Tibial nerve (tissue), 4 donors: ENCODE data around the gene SLCO2A1. TPM values are rescaled to one million over a fixed set of nuclear protein-coding genes. Genes with fewer than 3 reads are reported as not detected.

Experiments
- DNase-seq, 2 donors: peaks; one replicate each; pipeline ENCODE4 v3.0.0-alpha.2; 2019; ENCODE audit warnings: low spot score in 2 of 2
- H3K27ac ChIP-seq, 4 donors: fragments of 200-600 bp; sonication (generic) in 3 of 4; one replicate each; pipeline ENCODE4 v1.5.1; 2017 to 2019; ENCODE audit warnings: mild to moderate bottlenecking in 1 of 4
- H3K27me3 ChIP-seq, 2 donors: fragments of 200-600 bp; sonication (generic) in 1 of 2; one replicate each; pipeline versions ENCODE4 v1.5.1 to v1.6.0; 2017 to 2019
- H3K36me3 ChIP-seq, 3 donors: fragments of 200-600 bp; sonication (generic); one replicate each; pipeline ENCODE4 v1.5.1; 2018 to 2019
- H3K4me1 ChIP-seq, 4 donors: fragments of 200-600 bp; sonication (generic) in 3 of 4; one replicate each; pipeline ENCODE4 v1.5.1; 2017 to 2019
- H3K4me3 ChIP-seq, 4 donors: fragments of 200-600 bp; sonication (generic) in 3 of 4; one replicate each; pipeline ENCODE4 v1.5.1; 2017 to 2019; ENCODE audit warnings: mild to moderate bottlenecking in 1 of 4, moderate library complexity in 1 of 4
- H3K9me3 ChIP-seq, 4 donors: fragments of 200-600 bp; sonication (generic) in 3 of 4; one replicate each; pipeline ENCODE4 v1.5.1; 2017 to 2019
- CTCF ChIP-seq, 5 experiments: fragments of 200-600 bp in 3 of 5; fragments of 450-650 bp in 2 of 5; sonication (generic) in 3 of 5; IDR thresholded peaks; one replicate each; pipeline ENCODE4 v1.5.1; 2016 to 2019; ENCODE audit warnings: antibody characterized with exemption in 5 of 5, mild to moderate bottlenecking in 3 of 5, moderate library complexity in 2 of 5
- EP300 ChIP-seq, 2 donors: sonication (generic); formaldehyde crosslinking; IDR thresholded peaks; one replicate each; pipeline ENCODE4 v1.6.1; 2017; ENCODE audit warnings: antibody characterized with exemption in 2 of 2, mild to moderate bottlenecking in 1 of 2
- POLR2A ChIP-seq, 2 donors: fragments of 450-650 bp; IDR thresholded peaks; one replicate each; pipeline ENCODE4 v1.6.1; 2017; ENCODE audit warnings: antibody characterized with exemption in 2 of 2, mild to moderate bottlenecking in 2 of 2, moderate library complexity in 2 of 2
- WGBS, 2 donors: methylation state at CpG; one replicate each; pipeline ENCODE4 v1.1.5; 2018; 5-methylcytosine and 5-hydroxymethylcytosine counted together
- total RNA-seq, 4 donors: library from RNA; depleted of rRNA; stranded (reverse); fragments of >200 nt; gene quantifications; one replicate each; pipeline ENCODE4 v1.1.0, GENCODE V29; 2016

Gene SLCO2A1
- total RNA-seq, 4 donors from 2014 or later: 8.8 to 22.9 (median 12.2) TPM

- H3K27me3 ChIP-seq: no peaks in the 10 kb centered on the region
- H3K9me3 ChIP-seq: peaks cover 0 to 17% (median 2%) of the 10 kb centered on the region in 4 donors
- peaks cover 0 to 15% (median 2%) of the 10 kb centered on the region in 4 donors for H3K4me1 ChIP-seq
- H3K36me3 ChIP-seq: no peaks in the 10 kb centered on the region
- TF ChIP-seq EP300 (IDR thresholded peaks at IDR 0.05): no peak
- TF ChIP-seq CTCF (IDR thresholded peaks at IDR 0.05): no peak
- no peak for TF ChIP-seq POLR2A (IDR thresholded peaks at IDR 0.05)
- no peak overlapping the region for H3K27ac ChIP-seq
- no peak overlapping the region for H3K4me3 ChIP-seq
- DNase-seq: no peak
- 90 to 97% methylated on average over 4 of the region's 4 CpGs for WGBS, 2 donors
These were observed 148.8 kb downstream of the SLCO2A1 start for GRCh38 chr3:133880886-133881455.

- 84 to 91% methylated on average over 5 of the region's 5 CpGs for WGBS, 2 donors
- Histone ChIP-seq H3K4me1 (peaks cover 0 to 15% (median 2%) of the 10 kb centered on the region in 4 donors), H3K36me3 (no peaks in the 10 kb centered on the region)
These were observed 149.4 kb downstream of the SLCO2A1 start for GRCh38 chr3:133880287-133880686.

GRCh38 chr3:133878518-133878917, 151.2 kb downstream of the SLCO2A1 start:
- Histone ChIP-seq H3K4me1 (peaks cover 0 to 7% (median 1%) of the 10 kb centered on the region in 4 donors), H3K4me3 (no peak overlapping the region), H3K27me3 (no peaks in the 10 kb centered on the region), H3K9me3 (peaks cover 0 to 17% (median 2%) of the 10 kb centered on the region in 4 donors), H3K27ac (no peak overlapping the region), H3K36me3 (no peaks in the 10 kb centered on the region)
- no peak for TF ChIP-seq POLR2A (IDR thresholded peaks at IDR 0.05)
- TF ChIP-seq EP300 (IDR thresholded peaks at IDR 0.05): no peak
- TF ChIP-seq CTCF (IDR thresholded peaks at IDR 0.05): no peak
- WGBS, 2 donors: 94 to 95% methylated on average over 3 of the region's 3 CpGs
- no peak for DNase-seq

More at GRCh38 chr3:133880287-133880686, 149.4 kb downstream of the SLCO2A1 start:
- no peak overlapping the region for H3K27ac ChIP-seq
- TF ChIP-seq EP300 (IDR thresholded peaks at IDR 0.05) (no peak), POLR2A (IDR thresholded peaks at IDR 0.05) (no peak), CTCF (IDR thresholded peaks at IDR 0.05) (no peak)
- no peak overlapping the region for H3K4me3 ChIP-seq
- DNase-seq: no peak
- peaks cover 0 to 17% (median 2%) of the 10 kb centered on the region in 4 donors for H3K9me3 ChIP-seq
- no peaks in the 10 kb centered on the region for H3K27me3 ChIP-seq

Other genes starting within 250 kb of the SLCO2A1 start
- 10 to 100 TPM; 14.3 to 19.7 (median 18.0) TPM for gene SRPRB, start 224.1 kb downstream of the SLCO2A1 start, total RNA-seq
- gene RAB6B, start 134.0 kb downstream of the SLCO2A1 start, total RNA-seq: 1 to 10 TPM; 1.4 to 3.6 (median 2.0) TPM
- 10 to 100 TPM; 33.9 to 69.9 (median 57.8) TPM for gene RYK, start 220.9 kb upstream of the SLCO2A1 start, total RNA-seq